GM12891 (cell line): Measurements from ENCODE around the gene CDC42BPA.

ENCODE experiments used
- POLR2A ChIP-seq: IDR thresholded peaks from 2 replicates; pipeline ENCODE4 v1.6.1; 2011; ENCODE audit warnings: low read depth, low read length, control low read depth
- POLR2AphosphoS5 ChIP-seq: IDR thresholded peaks from 2 replicates; pipeline ENCODE4 v1.6.1; 2011; ENCODE audit warnings: low read depth, low read length, control low read depth
- SPI1 ChIP-seq: IDR thresholded peaks from 2 replicates; pipeline ENCODE4 v1.6.1; 2011; ENCODE audit warnings: low read depth, low read length, control low read depth
- TAF1 ChIP-seq: IDR thresholded peaks from 2 replicates; pipeline ENCODE4 v1.6.1; 2011; ENCODE audit warnings: low read depth, low read length, control low read depth

- TF ChIP-seq TAF1 (no peak), POLR2A (no peak), POLR2AphosphoS5 (no peak), SPI1 (no peak)
Observed at GRCh38 chr1:226950871-226951270, 367.4 kb downstream of the CDC42BPA start.
